HG02759 (cell line): ENCODE data around the gene KRTAP19-6.
"Not testable (repeated sequence)": the region's sequence is repeated elsewhere in the genome, so short reads cannot be mapped to it uniquely, and the experiment has no call there.

Experiments used
- ATAC-seq: cut with Tn5 transposase; IDR thresholded peaks from one replicate; pipeline ENCODE4 v1.9.1; 2021; ENCODE audit warnings: mild to moderate bottlenecking, moderate library complexity; ENCODE audit not compliant: unreplicated experiment

The KRTAP19-6 gene

GRCh38 chr21:30541764-30542163 lies at the start of gene KRTAP19-6:
TSS of gene KRTAP19-6 (minus strand) at chr21:30541864. CDS start at chr21:30541833, 31 bp downstream.
- ATAC-seq, result no peak

GRCh38 chr21:30590297-30590696 lies 48.6 kb upstream of the KRTAP19-6 start, which contains the start of gene KRTAP22-2:
TSS of gene KRTAP22-2 (minus strand) at chr21:30590397.
- ATAC-seq, result no peak

GRCh38 chr21:30582870-30583269 lies 41.2 kb upstream of the KRTAP19-6 start:
- ATAC-seq, result no peak

GRCh38 chr21:30580132-30580531 lies 38.5 kb upstream of the KRTAP19-6 start:
- ATAC-seq, result no peak

- ATAC-seq, result no peak
These were observed 37.7 kb upstream of the KRTAP19-6 start for GRCh38 chr21:30579346-30579745.

- ATAC-seq, result no peak
These were observed 36.1 kb upstream of the KRTAP19-6 start for GRCh38 chr21:30577766-30578165.

GRCh38 chr21:30567617-30568016 lies 26.0 kb upstream of the KRTAP19-6 start:
- ATAC-seq, result no peak

- ATAC-seq, result no peak
These were observed 22.0 kb upstream of the KRTAP19-6 start for GRCh38 chr21:30563630-30564029.

- ATAC-seq, result no peak
These were observed 21.4 kb upstream of the KRTAP19-6 start for GRCh38 chr21:30563072-30563471.

GRCh38 chr21:30561957-30562356 lies 20.3 kb upstream of the KRTAP19-6 start:
- ATAC-seq, result no peak

- no peak for ATAC-seq
These were observed 19.7 kb upstream of the KRTAP19-6 start, which contains the start of gene KRTAP19-7 for GRCh38 chr21:30561264-30561895. TSS of gene KRTAP19-7 (minus strand) at chr21:30561314. CDS start at chr21:30561289, 25 bp downstream.

GRCh38 chr21:30555095-30555494 lies 13.4 kb upstream of the KRTAP19-6 start:
- no peak for ATAC-seq

GRCh38 chr21:30552782-30553181 lies 11.1 kb upstream of the KRTAP19-6 start:
- ATAC-seq, result no peak

GRCh38 chr21:30518876-30519275 lies 22.8 kb downstream of the KRTAP19-6 start:
- no peak for ATAC-seq

GRCh38 chr21:30515681-30516080 lies 26.0 kb downstream of the KRTAP19-6 start:
- no peak for ATAC-seq

GRCh38 chr21:30505621-30506205 lies 36.0 kb downstream of the KRTAP19-6 start:
- not testable (repeated sequence) for ATAC-seq

GRCh38 chr21:30502041-30502440 lies 39.6 kb downstream of the KRTAP19-6 start, which contains the start of gene KRTAP19-5:
TSS of gene KRTAP19-5 (minus strand) at chr21:30502141. CDS start at chr21:30502090, 51 bp downstream.
- ATAC-seq, result no peak

- ATAC-seq, result no peak
These were observed 44.6 kb downstream of the KRTAP19-6 start, which contains the start of gene KRTAP19-4 for GRCh38 chr21:30497065-30497464. TSS of gene KRTAP19-4 (minus strand) at chr21:30497165. CDS start at chr21:30497110, 55 bp downstream.

GRCh38 chr21:30491963-30492428 lies 49.7 kb downstream of the KRTAP19-6 start, which contains the start of gene KRTAP19-3:
TSS of gene KRTAP19-3 (minus strand) at chr21:30492013. CDS start at chr21:30491957, 56 bp downstream.
- no peak for ATAC-seq
